HPDE6-E6E7 (cell line): ENCODE results near the gene NR6A1.

Experiments
- DNase-seq: peaks from one replicate; pipeline ENCODE4 v3.0.0; 2011; ENCODE audit warnings: missing footprints; ENCODE audit errors: extremely low spot score

Gene NR6A1

DNA sequence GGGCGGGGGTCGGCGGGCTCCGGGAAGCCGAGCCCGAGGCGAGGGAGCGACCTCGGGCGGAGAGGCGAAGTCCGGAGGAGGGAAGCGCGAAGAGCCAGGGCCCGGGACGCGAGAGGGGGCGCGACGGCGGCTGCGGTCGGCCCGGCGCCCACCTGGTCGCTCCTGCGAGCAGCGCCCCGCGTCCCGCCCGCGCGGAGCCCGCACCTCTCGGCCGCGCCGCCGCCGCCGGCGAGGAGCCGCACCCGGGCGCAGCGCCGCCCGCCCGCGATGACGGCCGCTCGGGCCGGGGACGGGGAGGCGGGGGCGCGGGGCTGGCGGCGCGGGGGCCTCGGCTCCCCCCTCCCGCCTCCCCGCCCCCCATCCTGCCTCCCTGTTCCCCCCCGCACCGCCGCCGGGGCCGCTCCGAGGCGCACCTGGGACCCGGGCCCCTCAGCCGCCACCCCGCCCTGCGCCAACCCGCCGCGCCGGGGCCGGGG lies 266.5 kb downstream of the NR6A1 start:
- DNase-seq, result no peak

DNA sequence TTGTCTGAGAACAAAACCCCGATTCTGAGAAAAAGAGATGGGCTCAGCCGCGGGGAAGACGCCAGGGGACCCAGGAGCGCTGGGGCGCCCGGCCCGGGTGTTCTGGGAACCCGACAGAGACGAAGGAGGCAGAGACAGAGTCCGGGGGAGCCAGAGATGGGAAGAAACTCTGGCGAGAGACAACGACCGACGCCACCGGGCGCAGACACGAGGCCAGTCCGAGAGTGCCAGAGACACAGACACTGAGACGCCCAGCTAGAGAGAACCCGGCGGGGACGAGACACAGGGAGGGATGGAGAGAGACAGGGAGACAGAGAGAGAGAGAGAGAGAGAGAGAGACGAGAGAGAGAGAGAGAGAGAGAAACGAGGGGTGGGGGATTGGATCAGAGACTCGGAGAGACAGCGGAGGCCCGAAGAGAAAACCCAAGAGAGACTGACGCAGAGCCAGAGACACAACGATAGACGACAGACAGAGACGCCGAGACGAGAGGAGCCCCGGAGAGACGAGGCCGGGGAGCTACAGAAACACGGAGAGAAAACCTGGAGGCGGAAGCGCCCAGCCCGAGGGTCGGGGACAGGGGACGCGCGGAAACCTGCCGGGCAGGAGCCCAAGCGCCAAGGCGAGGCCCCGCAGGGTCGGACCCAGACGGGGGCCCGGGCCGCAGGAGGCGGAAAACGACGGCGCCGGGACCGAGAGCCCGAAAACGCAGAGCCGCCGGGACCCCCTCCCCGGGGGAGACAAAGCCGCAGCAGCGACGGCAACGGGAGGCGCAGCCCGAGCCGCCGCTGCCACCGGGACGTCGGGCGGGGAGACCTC lies 267.2 kb downstream of the NR6A1 start:
- DNase-seq, result no peak

DNA sequence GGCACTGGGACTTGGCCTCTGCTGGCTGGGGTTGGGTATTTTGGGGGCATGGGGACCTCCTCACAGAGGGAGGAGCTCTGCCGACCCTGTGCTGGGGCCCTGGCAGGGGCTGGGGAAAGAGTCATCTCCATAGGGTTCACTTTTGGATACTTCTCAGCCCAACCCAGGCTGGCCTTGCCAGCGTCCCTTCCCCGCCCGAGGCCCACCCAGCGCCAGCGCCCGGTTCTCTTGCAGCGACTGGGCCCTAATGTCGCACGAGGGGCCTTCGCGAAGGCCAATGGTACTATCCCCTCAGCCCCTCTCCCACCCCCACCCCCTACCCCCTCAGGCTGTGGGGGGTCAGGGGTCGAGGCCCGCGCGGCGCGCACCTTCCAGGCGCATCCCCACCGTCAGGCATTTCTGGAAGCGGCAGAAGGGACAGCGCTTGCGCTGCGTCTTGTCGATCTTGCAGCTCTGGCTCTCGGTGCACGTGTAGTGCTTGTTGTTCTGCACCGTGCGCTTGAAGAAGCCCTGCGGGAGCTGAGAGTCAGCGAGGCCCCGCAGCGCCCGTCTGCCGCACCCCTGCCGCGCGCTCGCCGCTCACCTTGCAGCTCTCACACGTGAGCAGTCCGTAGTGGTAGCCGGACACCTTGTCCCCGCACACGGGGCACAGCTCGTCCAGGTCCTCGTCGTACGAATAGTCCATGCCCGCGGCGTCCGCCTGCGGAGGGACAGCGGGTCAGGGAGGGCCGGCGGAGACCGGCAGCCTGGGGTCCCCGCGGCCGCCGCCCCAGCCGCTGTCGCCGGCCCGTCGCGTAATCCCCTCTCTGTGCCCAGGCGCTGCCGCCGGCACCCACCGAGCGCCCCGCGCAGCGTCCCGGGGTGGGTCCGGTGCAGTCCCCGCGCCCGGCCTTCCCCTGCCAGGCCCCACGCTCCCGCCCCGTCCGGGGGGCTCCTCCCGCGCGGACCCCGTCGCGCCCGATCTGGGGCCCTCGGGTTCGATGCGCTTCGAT lies 268.1 kb downstream of the NR6A1 start:
- no peak for DNase-seq

DNA sequence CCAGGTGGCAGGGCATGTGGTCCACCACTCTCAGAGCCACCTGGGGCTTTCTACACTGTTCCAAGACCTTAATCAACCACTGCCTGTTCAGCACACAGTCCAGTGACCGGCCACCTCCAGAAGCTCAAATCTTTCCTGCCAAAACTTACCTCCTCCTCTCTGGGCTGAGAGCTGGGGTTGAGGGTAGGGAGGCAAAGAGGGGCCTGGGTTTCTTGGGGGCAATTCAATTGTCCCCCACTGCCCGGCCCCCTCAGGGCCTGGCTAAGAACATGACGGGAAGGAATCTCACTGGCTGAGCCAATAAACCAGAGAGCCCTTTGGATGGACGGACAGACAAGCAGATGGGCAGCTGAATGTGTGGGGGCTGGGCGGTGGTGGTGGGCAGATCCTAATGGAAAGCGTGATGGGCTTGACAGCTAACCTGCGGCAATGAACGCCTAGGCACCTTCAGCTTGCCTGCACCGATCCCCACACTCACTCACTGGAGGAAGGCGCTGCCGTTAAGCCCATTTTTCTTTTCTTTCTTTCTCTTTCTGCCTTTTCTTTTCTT lies 269.3 kb downstream of the NR6A1 start:
- DNase-seq, result no peak

DNA sequence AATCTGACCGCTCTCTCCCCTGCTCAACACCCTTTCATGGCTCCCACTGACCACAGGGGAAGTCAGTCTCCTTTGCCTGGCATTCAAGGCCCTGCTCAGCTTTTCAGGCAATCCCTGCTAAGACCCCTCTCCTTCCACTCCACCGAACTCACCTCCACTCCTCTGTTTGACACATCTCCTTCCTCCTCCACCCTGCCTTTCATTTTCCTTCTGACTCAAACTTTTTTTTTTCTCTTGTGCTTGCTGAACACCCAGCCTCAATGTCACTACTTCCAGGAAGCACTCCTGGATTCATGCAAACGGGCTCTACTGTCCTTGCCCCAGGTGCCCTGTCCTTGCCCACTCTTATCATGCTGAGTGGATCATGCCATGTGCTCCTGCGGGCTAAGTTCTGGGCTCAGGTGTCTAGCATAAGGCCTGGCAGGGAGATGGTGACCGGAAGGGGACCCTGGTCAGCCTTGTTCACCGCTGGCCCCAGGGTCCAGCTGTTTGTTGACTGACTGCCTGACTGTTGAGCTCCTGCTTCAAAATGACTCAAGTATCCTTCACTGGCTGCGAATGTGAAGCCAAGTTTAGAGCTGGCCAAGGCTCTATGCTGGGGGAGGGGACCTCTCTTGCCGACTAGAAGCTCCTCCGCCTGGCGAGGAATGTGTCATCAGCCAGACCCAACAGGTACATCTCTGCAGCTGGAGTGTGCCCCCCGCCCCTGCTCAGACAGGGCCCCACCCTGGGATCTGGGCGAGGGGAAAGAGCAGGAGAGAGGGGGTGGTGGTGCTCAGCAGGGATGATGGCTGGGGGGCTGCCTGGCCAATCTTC lies 270.1 kb downstream of the NR6A1 start:
- DNase-seq, result no peak

DNA sequence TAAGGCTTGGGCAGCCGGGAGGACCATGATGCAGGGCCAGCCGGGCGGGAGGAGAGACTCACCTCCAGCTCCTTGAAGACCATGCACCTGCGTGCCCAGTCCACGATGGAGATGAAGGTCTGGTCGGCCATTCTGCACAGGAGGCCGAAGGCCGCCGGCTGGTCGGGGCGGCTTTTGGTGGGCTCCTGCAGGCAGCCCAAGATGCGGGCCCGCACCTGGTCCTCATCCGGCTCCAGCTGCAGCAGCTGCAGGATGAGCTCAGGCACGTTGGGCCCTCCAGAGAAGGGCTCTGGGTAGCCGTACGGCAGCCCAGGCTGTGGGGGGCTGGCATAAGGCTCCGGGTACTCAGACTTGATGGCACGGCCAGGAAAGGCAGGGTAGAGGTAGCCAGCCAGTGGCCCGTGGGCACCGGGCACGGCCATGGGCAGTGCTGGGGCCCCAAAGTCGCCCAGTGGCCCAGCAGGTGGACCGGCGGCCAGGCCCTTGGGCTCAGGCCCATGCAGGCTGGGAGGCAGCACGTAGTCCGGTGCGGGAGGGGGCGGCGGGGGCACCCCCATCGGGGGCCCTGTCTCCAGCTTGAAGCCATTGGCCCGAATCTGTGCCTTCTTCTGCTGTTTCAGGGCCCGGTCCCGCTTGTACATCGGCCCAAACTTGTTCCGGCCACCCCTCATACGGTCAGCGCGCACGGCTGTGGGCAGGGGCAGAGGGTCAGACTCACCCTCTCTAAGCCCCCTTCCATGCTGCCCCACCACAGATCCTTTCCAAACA lies 270.9 kb downstream of the NR6A1 start:
- DNase-seq, result no peak

DNA sequence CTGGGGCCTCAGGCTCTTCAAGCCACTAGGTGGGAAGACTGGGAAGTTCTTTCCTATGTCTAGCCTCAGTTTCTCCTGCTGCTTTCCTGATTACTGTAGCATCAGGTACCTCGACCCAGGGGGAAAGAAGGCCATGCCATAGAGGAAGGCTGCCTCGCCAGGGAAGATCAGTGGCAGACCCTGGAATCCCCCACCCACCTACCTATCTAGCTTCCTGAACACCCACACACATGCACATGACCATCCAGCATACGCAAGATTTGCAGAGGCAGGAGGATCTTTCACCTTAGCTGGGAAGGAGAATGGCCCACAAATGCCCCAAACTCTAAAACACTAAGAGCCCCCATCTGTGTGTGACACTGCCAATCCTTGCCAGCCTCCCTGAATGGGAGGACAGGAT lies 271.9 kb downstream of the NR6A1 start:
- no peak for DNase-seq

DNA sequence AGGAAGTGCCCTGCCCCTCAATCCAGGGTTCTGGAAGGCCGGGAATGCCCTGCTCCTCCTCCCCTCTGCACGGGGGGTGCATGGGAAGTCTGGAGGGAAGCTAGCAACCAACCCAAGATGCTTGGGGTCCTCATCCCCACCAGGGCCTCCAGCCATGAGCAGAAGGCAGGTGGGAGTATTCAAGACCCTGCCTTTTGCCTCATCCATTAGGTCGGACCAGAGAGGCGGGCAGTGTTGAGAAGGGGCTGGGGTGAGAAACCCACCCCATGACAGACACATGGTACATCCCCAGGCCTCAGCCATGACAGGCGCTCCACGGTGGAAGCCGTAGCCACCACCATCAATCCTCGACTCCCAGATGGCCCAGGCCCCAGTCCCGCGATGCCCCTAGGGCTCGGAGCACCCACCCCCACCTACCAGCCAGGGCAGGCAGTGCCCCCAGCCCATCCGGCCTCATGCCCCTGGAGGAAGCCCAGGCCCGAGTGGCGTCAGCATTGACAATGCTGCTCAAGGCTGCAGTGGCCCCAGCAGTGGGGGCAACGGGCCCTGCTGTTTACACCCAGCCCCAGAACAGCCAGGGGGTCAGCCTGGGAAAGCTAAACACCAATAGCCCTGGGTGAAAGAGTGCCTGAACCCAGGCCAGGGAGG lies 272.5 kb downstream of the NR6A1 start:
- no peak for DNase-seq

DNA sequence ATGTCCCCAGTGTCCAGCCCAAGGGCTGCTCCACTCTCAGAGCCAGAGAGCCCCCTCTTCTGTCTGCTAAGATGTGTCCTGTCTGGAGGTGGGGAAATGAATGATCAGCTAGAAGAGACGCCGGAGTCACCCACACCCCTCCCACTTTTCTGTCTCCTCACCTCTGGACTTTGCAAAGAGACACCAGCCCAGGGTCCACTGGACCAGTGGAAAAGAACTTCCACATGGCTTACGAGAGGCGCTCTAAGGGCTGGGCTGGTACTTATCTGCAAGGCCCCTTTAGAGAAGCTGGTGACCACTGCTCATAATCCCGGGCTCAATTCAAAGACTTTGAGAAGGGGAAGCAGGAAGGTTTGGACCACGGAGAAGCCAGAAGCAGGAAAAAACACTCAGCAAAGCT lies 273.1 kb downstream of the NR6A1 start:
- DNase-seq, result no peak

DNA sequence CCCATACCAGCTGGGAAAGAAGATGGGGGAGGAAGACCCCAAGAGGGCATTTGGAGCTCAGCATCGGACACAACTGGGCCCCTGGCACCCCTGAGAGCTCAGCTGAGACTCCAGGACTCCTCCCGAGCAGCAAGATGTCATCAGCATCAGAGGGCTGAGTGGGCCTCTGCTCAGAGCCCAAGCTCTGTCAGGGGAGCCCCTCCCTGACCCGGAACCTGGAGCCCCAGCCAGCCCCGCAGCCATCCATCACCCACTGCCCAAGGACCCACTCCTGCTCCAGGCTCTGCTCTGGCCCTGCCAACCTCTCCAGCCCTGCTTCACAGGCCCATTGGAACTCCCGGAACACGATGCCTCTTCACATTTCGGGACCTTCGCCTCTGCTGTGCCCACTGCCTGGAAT lies 273.7 kb downstream of the NR6A1 start:
- no peak for DNase-seq

DNA sequence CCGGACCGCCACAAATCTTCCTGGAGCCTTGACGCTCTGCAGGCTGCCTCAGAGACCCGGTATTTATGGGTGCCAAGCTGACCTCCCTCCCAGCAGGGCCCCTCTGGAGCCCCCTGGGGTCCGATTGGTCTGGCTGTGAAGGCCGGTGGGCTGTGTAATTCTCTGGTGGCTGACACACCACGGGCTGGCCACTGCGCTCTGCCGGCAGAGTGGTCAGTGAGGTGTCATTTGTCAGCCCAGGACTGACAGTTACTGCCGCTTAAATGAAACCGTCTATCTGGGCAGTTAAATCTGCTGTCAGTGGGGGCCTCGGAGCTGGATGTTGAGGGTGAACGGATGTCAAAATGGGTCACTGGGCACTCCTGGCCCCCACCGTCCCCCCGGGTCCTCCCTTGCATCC lies 274.6 kb downstream of the NR6A1 start:
- no peak for DNase-seq

DNA sequence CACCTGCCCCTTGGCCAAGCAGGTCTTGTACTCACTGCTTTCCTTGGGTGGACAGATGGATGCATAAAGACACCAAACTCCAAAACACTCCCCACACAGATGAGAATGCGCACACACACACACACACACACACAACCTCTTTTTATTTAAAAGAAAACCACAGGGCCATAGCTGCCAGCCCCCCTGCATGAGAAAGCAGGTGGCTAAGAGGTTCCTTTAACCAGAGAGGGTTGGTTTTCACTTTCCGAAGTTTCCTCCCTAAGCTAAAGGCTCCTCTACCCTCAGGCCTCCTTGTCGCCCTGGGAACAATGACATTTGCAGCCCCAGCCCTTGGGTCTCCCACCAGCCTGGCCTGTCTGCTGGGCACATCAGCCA lies 275.0 kb downstream of the NR6A1 start:
- no peak for DNase-seq

DNA sequence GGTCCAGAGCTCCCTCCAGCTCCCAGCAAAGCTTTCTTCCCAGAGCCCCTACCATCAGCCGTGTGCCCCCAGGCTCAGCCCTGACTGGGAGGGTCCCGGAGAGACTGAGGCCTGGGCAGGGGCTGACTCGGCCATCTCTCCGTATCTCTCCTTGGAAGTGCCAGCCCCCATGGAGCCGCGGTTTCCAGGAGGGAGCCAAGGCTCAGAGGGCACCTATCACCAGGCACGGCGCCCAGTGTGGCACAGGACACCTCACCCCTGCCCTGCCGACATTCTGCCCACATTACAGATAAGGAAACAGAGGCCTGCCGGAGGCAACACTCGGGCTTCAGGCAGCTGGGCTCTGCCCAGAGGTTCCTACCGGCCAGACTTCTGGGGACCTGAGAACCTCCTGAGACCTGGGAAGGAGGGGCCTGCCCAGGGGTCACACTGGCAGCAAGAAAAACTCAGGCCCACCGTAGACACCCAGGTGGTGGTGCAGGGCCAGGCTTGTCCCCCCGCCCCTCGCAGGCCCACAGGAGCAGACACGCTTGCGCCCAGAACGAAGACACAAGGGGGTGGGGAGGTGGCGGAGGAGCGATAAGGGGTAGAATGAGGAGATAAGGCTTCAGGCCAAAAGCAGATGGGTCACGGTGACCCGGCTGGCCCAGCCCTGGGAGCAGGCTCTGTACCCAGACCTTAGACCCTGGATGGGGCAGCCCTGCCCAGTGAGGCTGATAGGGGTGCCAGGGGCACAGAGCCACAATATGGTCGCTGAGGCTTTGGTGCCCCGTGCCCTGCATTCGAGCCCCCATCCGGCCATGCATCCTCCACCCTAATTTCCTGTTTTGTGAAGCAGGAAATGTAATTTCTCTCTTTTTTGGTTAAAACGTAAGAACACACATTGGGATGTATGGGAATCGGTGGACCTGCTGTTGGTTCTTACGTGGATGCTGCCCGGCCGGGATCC lies 275.7 kb downstream of the NR6A1 start:
- no peak for DNase-seq

DNA sequence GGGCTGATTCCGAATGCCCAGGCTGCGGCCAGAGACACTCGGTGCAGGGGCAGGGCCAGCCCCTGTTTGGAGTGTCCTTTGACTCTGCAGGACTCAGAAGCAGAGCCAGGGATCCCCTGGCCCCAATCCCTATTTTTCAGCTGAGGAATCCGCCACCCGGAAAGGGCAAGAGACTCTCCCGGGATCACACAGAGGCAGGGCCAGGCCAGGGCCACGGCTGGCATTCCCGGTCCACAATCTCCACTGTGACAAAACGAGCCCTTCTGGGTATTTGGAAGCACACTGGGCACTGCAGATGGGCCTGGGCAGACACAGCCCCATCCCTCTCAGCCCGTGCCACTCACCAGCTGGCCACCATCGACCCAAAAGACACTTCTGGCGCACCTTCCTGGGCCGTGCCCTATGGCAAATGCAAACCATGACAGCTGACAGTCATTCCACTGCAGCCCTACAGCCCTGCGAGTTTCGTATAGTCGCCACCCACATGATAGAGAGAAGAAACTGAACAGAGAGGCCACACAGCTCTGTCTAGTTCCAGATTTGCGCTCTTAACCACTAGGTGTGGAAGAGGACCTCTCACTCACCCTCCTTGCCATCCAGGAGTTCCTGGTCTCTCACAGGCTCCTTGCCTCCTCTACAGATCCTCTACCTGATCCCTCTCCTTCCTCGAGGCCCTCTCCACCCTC lies 277.2 kb downstream of the NR6A1 start:
- DNase-seq, result no peak

DNA sequence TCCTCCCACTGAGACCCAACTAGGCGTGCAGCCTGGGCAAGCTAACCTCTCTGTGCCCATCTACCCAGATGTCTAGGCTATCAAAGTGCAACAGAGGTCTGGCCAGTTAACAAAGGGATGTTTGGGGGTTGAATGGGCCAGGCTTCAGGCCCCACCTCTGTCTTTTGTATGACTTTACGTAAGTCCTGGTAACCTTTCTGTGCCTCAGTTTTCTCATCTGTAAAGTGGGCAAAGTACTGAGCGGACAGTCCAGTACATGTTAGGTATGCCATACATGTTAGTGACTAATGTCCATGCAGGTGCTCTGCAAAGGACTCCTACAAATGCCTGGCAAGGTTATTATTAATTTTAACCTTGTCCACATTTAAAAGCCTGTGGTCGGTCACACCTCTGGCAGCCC lies 277.9 kb downstream of the NR6A1 start:
- DNase-seq, result no peak

DNA sequence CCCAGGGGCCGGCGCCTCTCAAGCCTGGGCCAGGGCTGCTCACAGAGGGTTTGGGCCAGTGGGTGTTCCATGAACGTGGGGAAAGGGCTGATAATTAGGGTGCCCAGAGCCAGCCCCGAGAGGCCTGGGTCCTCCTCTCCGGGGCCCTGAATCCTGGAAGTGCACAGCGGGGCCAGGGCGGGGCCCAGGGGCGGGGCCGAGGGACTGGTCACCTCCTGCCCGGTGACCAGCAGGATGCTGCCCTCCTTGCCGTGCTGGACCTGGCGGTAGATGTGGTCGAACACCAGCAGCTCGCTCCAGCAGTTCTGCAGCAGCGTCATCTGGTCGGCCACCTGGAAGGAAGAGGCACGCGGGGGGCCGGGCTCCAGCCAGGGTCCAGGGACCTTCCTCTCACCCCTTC lies 278.3 kb downstream of the NR6A1 start:
- no peak for DNase-seq

DNA sequence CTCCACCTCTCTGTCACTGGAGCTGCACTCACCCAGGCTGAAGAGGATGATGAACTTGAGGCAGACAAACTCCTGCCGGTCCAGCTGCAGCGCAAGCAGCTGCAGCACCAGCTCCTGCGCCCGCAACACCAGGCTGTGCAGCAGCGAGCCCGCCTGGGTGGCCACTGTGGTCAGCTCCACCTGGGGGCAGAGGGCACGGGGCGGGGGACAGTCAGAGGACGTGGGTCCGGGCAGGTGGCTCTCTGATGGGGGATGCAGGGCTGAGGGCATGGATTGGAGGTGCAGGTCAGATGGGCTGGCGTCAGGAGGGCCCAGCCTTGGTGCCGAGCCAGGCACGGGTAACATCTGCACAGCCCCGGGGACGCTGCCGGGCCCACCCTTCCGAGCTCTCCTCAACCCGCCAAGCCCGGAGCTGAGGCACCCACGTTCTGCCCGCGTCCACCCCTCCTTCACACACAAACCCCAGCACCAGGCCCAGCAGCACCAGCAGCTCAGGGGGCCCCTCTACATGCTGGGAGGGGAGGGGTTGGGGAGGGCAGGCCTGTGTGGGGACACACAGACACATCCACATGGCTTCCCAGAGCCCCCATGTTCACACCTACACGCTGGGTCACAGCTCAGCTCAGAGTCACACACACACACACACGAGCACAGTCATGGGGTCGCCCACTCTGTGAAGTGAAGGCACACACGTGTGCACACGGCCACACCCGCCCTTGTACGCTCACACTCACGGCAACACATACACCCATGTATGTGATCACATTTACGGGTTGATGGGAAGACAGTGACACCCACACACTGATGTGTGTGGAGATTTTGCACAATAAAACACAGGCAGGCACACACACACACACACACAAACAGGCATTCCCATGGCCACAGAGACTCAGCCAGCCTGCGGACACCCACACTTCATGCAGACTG lies 279.8 kb downstream of the NR6A1 start:
- DNase-seq, result no peak
